ENCODE results near the gene TTYH3. TPM values are rescaled to one million over a fixed set of nuclear protein-coding genes. Genes with fewer than 3 reads are reported as not detected.
A peak's percentile ranks its signal among the peaks of the same experiment; 100 is the strongest.

Gene TTYH3
- total RNA-seq, 1 experiment from 2014 or later: 122 TPM

DNA sequence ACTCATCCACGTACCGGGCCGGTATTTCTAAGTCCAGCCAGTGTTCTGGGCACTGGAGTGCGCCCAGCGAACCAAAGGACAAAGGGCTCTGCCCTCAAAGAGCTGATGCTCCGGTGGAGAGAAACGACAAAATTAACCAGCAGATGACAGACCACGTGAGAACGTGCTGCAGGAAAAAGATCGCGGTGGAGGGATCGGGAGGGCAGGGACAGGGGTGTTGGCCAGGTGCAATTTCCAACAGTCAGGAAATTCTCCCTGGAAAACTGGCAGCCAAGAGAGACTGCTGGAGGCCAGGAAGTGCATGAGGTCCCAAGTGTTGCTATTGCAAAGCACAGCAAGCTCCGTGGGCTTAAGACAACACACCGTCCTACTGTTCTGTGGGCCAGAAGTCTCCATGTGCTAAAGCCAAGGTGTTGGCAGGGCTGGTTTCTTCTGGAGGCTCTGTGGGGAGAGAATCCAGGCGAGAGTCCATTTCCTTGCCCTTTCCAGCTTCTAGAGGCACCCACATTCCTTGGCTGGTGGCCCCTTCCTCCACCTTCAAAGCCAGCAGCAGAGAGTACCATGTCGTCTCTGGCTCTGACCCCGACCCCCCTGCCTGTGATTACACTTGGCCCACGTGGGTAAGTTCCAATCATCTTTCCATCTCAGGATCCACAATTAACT lies 34.9 kb downstream of the TTYH3 start:
- Mint-ChIP-seq H3K4me3 (0 out of 5 replicates have a peak overlapping the region, but pooled peaks of 1 of the 2 experiments have one; percentile 4), H3K36me3 (ENCODE audit: insufficient read depth in 1 of 3, low read depth in 3 of 3) (peaks cover 0 to 8% (median 4%) of the 10 kb centered on the region in 3 experiments; a peak in 4 of 7 replicates), H3K27me3 (ENCODE audit: low read depth) (peaks cover 45% of the 10 kb centered on the region), H3K9me3 (peaks cover 2 to 5% of the 10 kb centered on the region in 2 experiments; a peak in 3 of 5 replicates), H3K4me1 (peaks cover 5 to 14% of the 10 kb centered on the region in 2 experiments; a peak in 2 of 4 replicates), H3K27ac (peak overlapping the region in 1 of 3 experiments; percentile 85; a peak in 2 of 7 replicates)
- no peak overlapping the region for H2AFZ ChIP-seq (ENCODE audit: low read length)
- TF ChIP-seq, protein P1, sequence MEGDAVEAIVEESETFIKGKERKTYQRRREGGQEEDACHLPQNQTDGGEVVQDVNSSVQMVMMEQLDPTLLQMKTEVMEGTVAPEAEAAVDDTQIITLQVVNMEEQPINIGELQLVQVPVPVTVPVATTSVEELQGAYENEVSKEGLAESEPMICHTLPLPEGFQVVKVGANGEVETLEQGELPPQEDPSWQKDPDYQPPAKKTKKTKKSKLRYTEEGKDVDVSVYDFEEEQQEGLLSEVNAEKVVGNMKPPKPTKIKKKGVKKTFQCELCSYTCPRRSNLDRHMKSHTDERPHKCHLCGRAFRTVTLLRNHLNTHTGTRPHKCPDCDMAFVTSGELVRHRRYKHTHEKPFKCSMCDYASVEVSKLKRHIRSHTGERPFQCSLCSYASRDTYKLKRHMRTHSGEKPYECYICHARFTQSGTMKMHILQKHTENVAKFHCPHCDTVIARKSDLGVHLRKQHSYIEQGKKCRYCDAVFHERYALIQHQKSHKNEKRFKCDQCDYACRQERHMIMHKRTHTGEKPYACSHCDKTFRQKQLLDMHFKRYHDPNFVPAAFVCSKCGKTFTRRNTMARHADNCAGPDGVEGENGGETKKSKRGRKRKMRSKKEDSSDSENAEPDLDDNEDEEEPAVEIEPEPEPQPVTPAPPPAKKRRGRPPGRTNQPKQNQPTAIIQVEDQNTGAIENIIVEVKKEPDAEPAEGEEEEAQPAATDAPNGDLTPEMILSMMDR (conservative IDR thresholded peaks at IDR 0.05): no peak
- no peak overlapping the region for H2AK5ac ChIP-seq (ENCODE audit: insufficient read length, low read length)
- H3K79me1 ChIP-seq (ENCODE audit: insufficient read depth, low read depth, low read length, poor library complexity, severe bottlenecking): no peaks in the 10 kb centered on the region
- no peaks in the 10 kb centered on the region; the same call in 1 of the 2 replicates for H3K4me1 ChIP-seq (ENCODE audit: insufficient read depth, low read length)
- no peaks in the 10 kb centered on the region for H4K20me1 ChIP-seq (ENCODE audit: control insufficient read depth, insufficient read depth, insufficient read length)
- H3K27ac ChIP-seq (ENCODE audit: insufficient read length, low read depth, low read length): no peak overlapping the region
- no peaks in the 10 kb centered on the region for H3K79me2 ChIP-seq (ENCODE audit: insufficient read depth, low read length)
- no peak overlapping the region for H3K4me2 ChIP-seq (ENCODE audit: insufficient read depth, insufficient read length, low read length)
- no peaks in the 10 kb centered on the region for H3K23me2 ChIP-seq (ENCODE audit: insufficient read length, low read depth, low read length, poor library complexity, severe bottlenecking)
- no peak overlapping the region for H4K91ac ChIP-seq (ENCODE audit: insufficient read length, low read depth, low read length)
- H2BK120ac ChIP-seq (ENCODE audit: low read depth, low read length, poor library complexity, severe bottlenecking): no peak overlapping the region
- no peak for DNase-seq
- H2BK12ac ChIP-seq (ENCODE audit: insufficient read length, low read depth, low read length): no peak overlapping the region
- no peaks in the 10 kb centered on the region for H3K9me3 ChIP-seq (ENCODE audit: control insufficient read depth, low read depth, low read length)
- H3K27me3 ChIP-seq (ENCODE audit: insufficient read depth, low read length): no peaks in the 10 kb centered on the region; the same call in 1 of the 2 replicates
- H3K9ac ChIP-seq (ENCODE audit: extremely low read depth, insufficient read length, low read length): no peak overlapping the region
- no peak overlapping the region for H3K18ac ChIP-seq (ENCODE audit: insufficient read length, low read depth, low read length)
- H3K23ac ChIP-seq (ENCODE audit: insufficient read length, low read depth, low read length): no peak overlapping the region
- H3K4ac ChIP-seq (ENCODE audit: low read depth, low read length): no peak overlapping the region
- no peak overlapping the region for H3T11ph ChIP-seq (ENCODE audit: low read length)
- H2BK15ac ChIP-seq (ENCODE audit: low read depth, low read length): no peak overlapping the region
- no peak overlapping the region for H3K56ac ChIP-seq (ENCODE audit: insufficient read length, low read depth, low read length)
- H2BK5ac ChIP-seq (ENCODE audit: insufficient read length, low read length): no peak overlapping the region
- no peak overlapping the region for H4K5ac ChIP-seq (ENCODE audit: insufficient read length, low read depth, low read length)
- no CpG with 5 or more reads among the region's 18 CpGs for WGBS (ENCODE audit: extremely low coverage, insufficient read length, low lambda C conversion rate)
- no peak overlapping the region for H2BK20ac ChIP-seq (ENCODE audit: low read depth, low read length, poor library complexity, severe bottlenecking)
- H4K8ac ChIP-seq (replicated peaks; ENCODE audit: insufficient read length, low read depth, low read length): no peak overlapping the region
- H3K14ac ChIP-seq (ENCODE audit: insufficient read depth, low read length): no peak overlapping the region
